B cell (primary cell): ENCODE data around the gene NOA1.

ENCODE experiments used
- CTCF ChIP-seq: fragments of 200-600 bp; IDR thresholded peaks from one replicate; pipeline ENCODE4 v1.8.0; 2022; ENCODE audit warnings: antibody characterized with exemption, mild to moderate bottlenecking
- EZH2 ChIP-seq: IDR thresholded peaks from 2 replicates; pipeline ENCODE4 v1.6.1; 2012; ENCODE audit warnings: borderline replicate concordance, low read depth, mild to moderate bottlenecking, moderate library complexity, low read length; ENCODE audit not compliant: insufficient read depth, poor library complexity, severe bottlenecking

- TF ChIP-seq EZH2 (no peak), CTCF (peak; percentile 13)
Measured at GRCh38 chr4:56976837-56977320, 527 bp downstream of the NOA1 start.
